B cell (primary cell): Measurements from ENCODE around the gene NPAS3. TPM values are rescaled to one million over a fixed set of nuclear protein-coding genes. Genes with fewer than 3 reads are reported as not detected.

Experiments used
- ATAC-seq: fragments of 200-7000 bp; cut with Tn5 transposase; one replicate; pipeline ENCODE4 v1.10.0; 2021; ENCODE audit warnings: low read depth, mild to moderate bottlenecking, moderate number of reproducible peaks, moderate library complexity
- CTCF ChIA-PET: fragments of 350-600 bp; sonication (Branson Sonifier 250); formaldehyde crosslinking; loops from one replicate; lab custom pipeline; 2021; ENCODE audit warnings: antibody characterized with exemption, inconsistent platforms; lab: Charles Lee
- POLR2A ChIA-PET: fragments of 350-600 bp; sonication (Branson Sonifier 250); formaldehyde crosslinking; loops from one replicate; lab custom pipeline; 2021; ENCODE audit warnings: antibody characterized with exemption; lab: Charles Lee
- DNase-seq: peaks from one replicate; pipeline ENCODE4 v3.0.0; 2013
- H2AFZ ChIP-seq: 2 replicates; pipeline ENCODE4 v1.6.1; 2012; ENCODE audit warnings: mild to moderate bottlenecking, low read depth, low read length; ENCODE audit not compliant: insufficient read depth, poor library complexity, severe bottlenecking
- H3K27ac ChIP-seq, 2 donors: 1 replicate in 1 of 2; 2 replicates in 1 of 2; pipeline ENCODE4 v1.5.1; 2012 to 2013; ENCODE audit warnings: low read length in 2 of 2, mild to moderate bottlenecking in 2 of 2, moderate library complexity in 1 of 2
- H3K27me3 ChIP-seq, 4 experiments: fragments of 200-600 bp in 1 of 4; sonication (generic) in 1 of 4; replicated peaks in 1 of 4; 1 replicate in 2 of 4; 2 replicates in 2 of 4; pipeline versions ENCODE4 v1.6.1 to v1.7.0; 2013 to 2016; ENCODE audit warnings: low read length in 3 of 4, mild to moderate bottlenecking in 2 of 4, mixed read lengths in 1 of 4, moderate library complexity in 1 of 4; ENCODE audit not compliant: insufficient read depth in 4 of 4, control insufficient read depth in 3 of 4; ENCODE audit errors: control extremely low read depth in 1 of 4
- H3K36me3 ChIP-seq, 2 experiments: replicated peaks in 1 of 2; 1 replicate in 1 of 2; 2 replicates in 1 of 2; pipeline versions ENCODE4 v1.6.1 to v1.7.1; 2013; ENCODE audit warnings: low read length in 1 of 2; ENCODE audit not compliant: insufficient read depth in 2 of 2, control insufficient read depth in 1 of 2; ENCODE audit errors: control extremely low read depth in 1 of 2, extremely low read depth in 1 of 2
- H3K4me1 ChIP-seq, 2 donors: fragments of 200-600 bp in 1 of 2; sonication (generic) in 1 of 2; 1 replicate in 1 of 2; 2 replicates in 1 of 2; pipeline versions ENCODE4 v1.5.1 to v1.6.1; 2013 to 2017; ENCODE audit warnings: low read length in 2 of 2; ENCODE audit not compliant: control insufficient read depth in 2 of 2, insufficient read depth in 2 of 2
- H3K4me2 ChIP-seq: replicated peaks from 2 replicates; pipeline ENCODE3; 2012; ENCODE audit warnings: mild to moderate bottlenecking, low read depth, low read length; ENCODE audit not compliant: poor library complexity, severe bottlenecking
- H3K4me3 ChIP-seq, 5 experiments: fragments of 200-600 bp in 1 of 5; sonication (generic) in 1 of 5; 1 replicate in 3 of 5; 2 replicates in 2 of 5; pipeline versions ENCODE4 v1.5.1 to v1.7.0; 2011 to 2016; ENCODE audit warnings: low read length in 4 of 5, mild to moderate bottlenecking in 4 of 5, low read depth in 2 of 5, control low read depth in 1 of 5, moderate library complexity in 1 of 5; ENCODE audit not compliant: insufficient read depth in 1 of 5; ENCODE audit errors: control extremely low read depth in 1 of 5, extremely low read depth in 1 of 5
- H3K79me2 ChIP-seq: fragments of 200-600 bp; sonication (generic); one replicate; pipeline ENCODE4 v1.6.0; 2016; ENCODE audit warnings: low read length; ENCODE audit not compliant: control insufficient read depth, insufficient read depth
- H3K9ac ChIP-seq: fragments of 200-600 bp; sonication (generic); 2 replicates; pipeline ENCODE4 v1.6.1; 2017; ENCODE audit warnings: mild to moderate bottlenecking, low read length, moderate library complexity
- H3K9me3 ChIP-seq, 3 donors: one replicate each; pipeline versions ENCODE4 v1.6.1 to v1.7.1; 2013; ENCODE audit warnings: low read length in 2 of 3; ENCODE audit not compliant: control insufficient read depth in 2 of 3, insufficient read depth in 1 of 3; ENCODE audit errors: control extremely low read depth in 1 of 3
- H4K20me1 ChIP-seq: 2 replicates; pipeline ENCODE4 v1.6.0; 2012; ENCODE audit warnings: mild to moderate bottlenecking, low read length; ENCODE audit not compliant: insufficient read depth, control insufficient read depth, poor library complexity, severe bottlenecking
- H3K27ac Mint-ChIP-seq: one replicate; pipeline ENCODE4 v1.8.0; 2021; ENCODE audit warnings: mixed read lengths
- H3K27me3 Mint-ChIP-seq: one replicate; pipeline ENCODE4 v1.8.0; 2021; ENCODE audit warnings: mixed read lengths
- H3K4me1 Mint-ChIP-seq: one replicate; pipeline ENCODE4 v1.8.0; 2021; ENCODE audit warnings: mixed read lengths
- H3K4me3 Mint-ChIP-seq: one replicate; pipeline ENCODE4 v1.8.0; 2021; ENCODE audit warnings: mixed read lengths
- H3K9me3 Mint-ChIP-seq: one replicate; pipeline ENCODE4 v1.8.0; 2022; ENCODE audit warnings: mixed read lengths; ENCODE audit not compliant: insufficient read depth
- CTCF ChIP-seq: fragments of 200-600 bp; IDR thresholded peaks from one replicate; pipeline ENCODE4 v1.8.0; 2022; ENCODE audit warnings: antibody characterized with exemption, mild to moderate bottlenecking
- EZH2 ChIP-seq: IDR thresholded peaks from 2 replicates; pipeline ENCODE4 v1.6.1; 2012; ENCODE audit warnings: borderline replicate concordance, low read depth, mild to moderate bottlenecking, moderate library complexity, low read length; ENCODE audit not compliant: insufficient read depth, poor library complexity, severe bottlenecking
- WGBS: methylation state at CpG from one replicate; pipeline ENCODE4 v1.1.5; 2013; ENCODE audit warnings: missing lambda C conversion rate; ENCODE audit not compliant: insufficient coverage; 5-methylcytosine and 5-hydroxymethylcytosine counted together
- intact Hi-C: fragments of 100-400 bp; cut with micrococcal nuclease; formaldehyde crosslinking; loops from one replicate; pipeline ENCODE4 v1.10.0; 2022
- polyA plus RNA-seq: library from polyadenylated mRNA; depleted of rRNA; stranded (reverse); fragments of >200 nt; gene quantifications from 2 replicates; pipeline ENCODE4 v1.2.3, GENCODE V29; 2012
- total RNA-seq, 2 donors: library from RNA; stranded (reverse); fragments of 120-200 nt in 1 of 2; gene quantifications; 1 replicate in 1 of 2; 2 replicates in 1 of 2; pipeline versions ENCODE4 v1.2.3 to v1.2.4, GENCODE V29; 2013 to 2022

NPAS3 gene
- total and polyA plus RNA-seq, 2 donors (not counting 1 experiment from before 2014, with no cell fraction given): not detected

- Mint-ChIP-seq H3K4me1 (no peaks in the 10 kb centered on the region), H3K4me3 (no peak overlapping the region), H3K27ac (no peak overlapping the region), H3K27me3 (no peaks in the 10 kb centered on the region), H3K9me3 (peaks cover 2% of the 10 kb centered on the region)
- POLR2A ChIA-PET: no interaction called here
- Histone ChIP-seq H3K79me2 (no peaks in the 10 kb centered on the region), H3K4me1 (no peaks in the 10 kb centered on the region), H3K36me3 (no peaks in the 10 kb centered on the region), H3K9me3 (no peaks in the 10 kb centered on the region), H3K27me3 (no peaks in the 10 kb centered on the region), H4K20me1 (no peaks in the 10 kb centered on the region), H3K4me3 (no peak overlapping the region), H2AFZ (no peak overlapping the region), H3K27ac (no peak overlapping the region), H3K4me2 (no peak overlapping the region), H3K9ac (no peak overlapping the region)
- no peak for DNase-seq
- CTCF ChIA-PET: no interaction called here
- no peak for ATAC-seq
- intact Hi-C loops: no loop called here
- TF ChIP-seq EZH2 (no peak), CTCF (no peak)
Observed at GRCh38 chr14:33412450-33412849, 473.8 kb downstream of the NPAS3 start.

DNA sequence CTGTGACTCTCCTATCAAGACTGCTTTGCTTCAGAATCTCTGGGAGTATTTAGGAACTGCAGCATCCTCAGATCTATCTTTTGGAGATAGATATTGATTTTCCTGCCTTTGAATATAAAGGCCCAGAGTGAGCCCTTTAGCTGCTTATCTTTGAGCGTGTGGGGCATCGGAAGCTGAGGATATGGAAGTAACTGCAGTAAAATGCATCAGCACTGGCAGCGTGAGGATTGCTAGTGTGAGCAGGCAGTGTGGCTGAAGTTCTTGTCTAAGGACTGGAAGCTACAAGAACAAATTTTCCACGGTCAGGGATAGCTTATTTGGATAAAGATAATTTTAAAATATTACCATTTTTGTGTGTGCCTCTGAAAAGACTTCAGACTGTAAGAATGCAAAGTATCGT lies 474.7 kb downstream of the NPAS3 start:
- Histone ChIP-seq H3K4me1 (no peaks in the 10 kb centered on the region), H3K4me2 (no peak overlapping the region), H3K79me2 (no peaks in the 10 kb centered on the region), H3K9me3 (no peaks in the 10 kb centered on the region), H4K20me1 (no peaks in the 10 kb centered on the region), H3K9ac (no peak overlapping the region), H2AFZ (no peak overlapping the region), H3K27me3 (no peaks in the 10 kb centered on the region), H3K27ac (no peak overlapping the region), H3K4me3 (no peak overlapping the region), H3K36me3 (no peaks in the 10 kb centered on the region)
- no peaks in the 10 kb centered on the region for H3K4me1 Mint-ChIP-seq
- POLR2A ChIA-PET: no interaction called here
- no peaks in the 10 kb centered on the region for H3K27me3 Mint-ChIP-seq
- no peak for ATAC-seq
- H3K27ac Mint-ChIP-seq: no peak overlapping the region
- H3K9me3 Mint-ChIP-seq: peaks cover 2% of the 10 kb centered on the region
- no peak for TF ChIP-seq EZH2
- no peak for TF ChIP-seq CTCF
- CTCF ChIA-PET: no interaction called here
- intact Hi-C loops: no loop called here
- no peak for DNase-seq
- 13% methylated on average over 1 of the region's 5 CpGs for WGBS
- H3K4me3 Mint-ChIP-seq: no peak overlapping the region
